WTC11 (cell line): ENCODE measurements around the gene TNC. TPM values are rescaled to one million over a fixed set of nuclear protein-coding genes. Genes with fewer than 3 reads are reported as not detected.

Experiments used
- ATAC-seq: fragments of 200-7000 bp; cut with Tn5 transposase; 2 replicates; pipeline ENCODE4 v1.10.0; 2021; ENCODE audit warnings: mild to moderate bottlenecking, moderate library complexity
- CTCF ChIA-PET: fragments of 300-600 bp; sonication (Branson Sonifier 250); formaldehyde crosslinking; loops from one replicate; lab custom pipeline; 2021; ENCODE audit warnings: antibody characterized with exemption; lab: Charles Lee
- POLR2A ChIA-PET: fragments of 350-600 bp; sonication (Branson Sonifier 250); formaldehyde crosslinking; loops from one replicate; lab custom pipeline; 2021; ENCODE audit warnings: antibody characterized with exemption; lab: Charles Lee
- DNase-seq: peaks from one replicate; pipeline ENCODE4 v3.0.0; 2021; ENCODE audit warnings: low spot score
- H3K27ac Mint-ChIP-seq: 2 replicates; pipeline ENCODE4 v1.8.0; 2021; ENCODE audit warnings: mixed read lengths
- H3K27me3 Mint-ChIP-seq: 2 replicates; pipeline ENCODE4 v1.8.0; 2021; ENCODE audit warnings: low read depth, mild to moderate bottlenecking, moderate library complexity, mixed read lengths
- H3K36me3 Mint-ChIP-seq: 2 replicates; pipeline ENCODE4 v1.8.0; 2021; ENCODE audit warnings: mixed read lengths
- H3K4me1 Mint-ChIP-seq: 2 replicates; pipeline ENCODE4 v1.8.0; 2022; ENCODE audit warnings: mixed read lengths
- H3K4me3 Mint-ChIP-seq: 2 replicates; pipeline ENCODE4 v1.8.0; 2021; ENCODE audit warnings: mild to moderate bottlenecking, moderate library complexity, mixed read lengths
- H3K9me3 Mint-ChIP-seq: 2 replicates; pipeline ENCODE4 v1.8.0; 2021; ENCODE audit warnings: mixed read lengths
- CBFB ChIP-seq: sonication (generic); formaldehyde crosslinking; IDR thresholded peaks from 2 replicates; pipeline ENCODE4 v1.8.1; 2022; ENCODE audit warnings: mild to moderate bottlenecking, low read depth, missing genetic modification reagents
- CREB1 ChIP-seq: sonication (generic); formaldehyde crosslinking; IDR thresholded peaks from 2 replicates; pipeline ENCODE4 v1.8.0; 2023; ENCODE audit warnings: mild to moderate bottlenecking, missing genetic modification reagents
- EMX1 ChIP-seq: fragments of 250-450 bp; sonication (Bioruptor Pico); IDR thresholded peaks from 2 replicates; pipeline ENCODE4 v1.8.0; 2021; ENCODE audit warnings: mild to moderate bottlenecking
- JAZF1 ChIP-seq: fragments of 250-450 bp; sonication (Bioruptor Pico); IDR thresholded peaks from 2 replicates; pipeline ENCODE4 v1.9.0; 2021; ENCODE audit warnings: moderate library complexity, mild to moderate bottlenecking, inconsistent platforms
- KAT7 ChIP-seq: sonication (generic); formaldehyde crosslinking; IDR thresholded peaks from 2 replicates; pipeline ENCODE4 v1.8.1; 2023; ENCODE audit warnings: missing genetic modification reagents, mild to moderate bottlenecking, borderline replicate concordance
- MYBL2 ChIP-seq: sonication (generic); formaldehyde crosslinking; IDR thresholded peaks from 2 replicates; pipeline ENCODE4 v1.8.1; 2023; ENCODE audit warnings: mild to moderate bottlenecking, moderate library complexity, missing genetic modification reagents
- NR1H2 ChIP-seq: sonication (generic); formaldehyde crosslinking; IDR thresholded peaks from 2 replicates; pipeline ENCODE4 v1.9.0; 2021; ENCODE audit warnings: mild to moderate bottlenecking, moderate library complexity, missing genetic modification reagents
- SMAD3 ChIP-seq: sonication (generic); formaldehyde crosslinking; IDR thresholded peaks from 2 replicates; pipeline ENCODE4 v1.8.0; 2022; ENCODE audit warnings: missing genetic modification reagents, mild to moderate bottlenecking, borderline replicate concordance
- SOX15 ChIP-seq: fragments of 250-450 bp; sonication (Bioruptor Pico); IDR thresholded peaks from 2 replicates; pipeline ENCODE4 v1.9.0; 2021; ENCODE audit warnings: mild to moderate bottlenecking
- TEAD1 ChIP-seq: sonication (generic); formaldehyde crosslinking; IDR thresholded peaks from 2 replicates; pipeline ENCODE4 v1.8.0; 2022; ENCODE audit warnings: mild to moderate bottlenecking, missing genetic modification reagents
- ZBTB21 ChIP-seq: sonication (generic); formaldehyde crosslinking; IDR thresholded peaks from 2 replicates; pipeline ENCODE4 v1.8.1; 2023; ENCODE audit warnings: mild to moderate bottlenecking, missing genetic modification reagents, borderline replicate concordance
- ZNF121 ChIP-seq: sonication (generic); formaldehyde crosslinking; IDR thresholded peaks from 2 replicates; pipeline ENCODE4 v1.8.0; 2023; ENCODE audit warnings: missing genetic modification reagents
- ZNF396 ChIP-seq: fragments of 250-450 bp; sonication (Bioruptor Pico); IDR thresholded peaks from 2 replicates; pipeline ENCODE4 v1.8.0; 2021; ENCODE audit warnings: mild to moderate bottlenecking, moderate library complexity, borderline replicate concordance
- ZNF671 ChIP-seq: fragments of 250-450 bp; sonication (Bioruptor Pico); IDR thresholded peaks from 2 replicates; pipeline ENCODE4 v1.8.0; 2021; ENCODE audit warnings: mild to moderate bottlenecking
- total RNA-seq: library from RNA; stranded (reverse); gene quantifications from 3 replicates; pipeline ENCODE4 v1.2.3, GENCODE V29; 2021
- TF ChIP-seq, protein P1 (sequence below): sonication (generic); formaldehyde crosslinking; conservative IDR thresholded peaks from 2 replicates; pipeline ENCODE4 v1.8.1; 2022; ENCODE audit warnings: mild to moderate bottlenecking, missing genetic modification reagents
- TF ChIP-seq, protein P2 (sequence below): sonication (generic); formaldehyde crosslinking; IDR thresholded peaks from 2 replicates; pipeline ENCODE4 v1.8.1; 2022; ENCODE audit warnings: low read depth, missing genetic modification reagents, borderline replicate concordance
- TF ChIP-seq, protein P3 (sequence below): fragments of 200-600 bp; IDR thresholded peaks from 2 replicates; pipeline ENCODE4 v1.8.0; 2022; ENCODE audit warnings: antibody characterized with exemption
- TF ChIP-seq, protein P4 (sequence below): sonication (generic); formaldehyde crosslinking; IDR thresholded peaks from 2 replicates; pipeline ENCODE4 v1.8.0; 2022; ENCODE audit warnings: mild to moderate bottlenecking, missing genetic modification reagents
- TF ChIP-seq, protein P5 (sequence below): sonication (generic); formaldehyde crosslinking; IDR thresholded peaks from 2 replicates; pipeline ENCODE4 v1.8.0; 2022; ENCODE audit warnings: mild to moderate bottlenecking, missing genetic modification reagents
- TF ChIP-seq, protein P6 (sequence below): sonication (generic); formaldehyde crosslinking; IDR thresholded peaks from 2 replicates; pipeline ENCODE4 v1.8.0; 2023; ENCODE audit warnings: mild to moderate bottlenecking, missing genetic modification reagents
- TF ChIP-seq, protein P7 (sequence below): fragments of 250-450 bp; sonication (Bioruptor Pico); IDR thresholded peaks from 2 replicates; pipeline ENCODE4 v2.1.2; 2022; ENCODE audit warnings: mild to moderate bottlenecking, moderate library complexity
- TF ChIP-seq, protein P8 (sequence below): fragments of 250-450 bp; sonication (Bioruptor Pico); IDR thresholded peaks from 2 replicates; pipeline ENCODE4 v1.8.0; 2021; ENCODE audit warnings: mild to moderate bottlenecking

Gene TNC
- total RNA-seq, 1 experiment from 2014 or later, result 4.5 TPM

DNA sequence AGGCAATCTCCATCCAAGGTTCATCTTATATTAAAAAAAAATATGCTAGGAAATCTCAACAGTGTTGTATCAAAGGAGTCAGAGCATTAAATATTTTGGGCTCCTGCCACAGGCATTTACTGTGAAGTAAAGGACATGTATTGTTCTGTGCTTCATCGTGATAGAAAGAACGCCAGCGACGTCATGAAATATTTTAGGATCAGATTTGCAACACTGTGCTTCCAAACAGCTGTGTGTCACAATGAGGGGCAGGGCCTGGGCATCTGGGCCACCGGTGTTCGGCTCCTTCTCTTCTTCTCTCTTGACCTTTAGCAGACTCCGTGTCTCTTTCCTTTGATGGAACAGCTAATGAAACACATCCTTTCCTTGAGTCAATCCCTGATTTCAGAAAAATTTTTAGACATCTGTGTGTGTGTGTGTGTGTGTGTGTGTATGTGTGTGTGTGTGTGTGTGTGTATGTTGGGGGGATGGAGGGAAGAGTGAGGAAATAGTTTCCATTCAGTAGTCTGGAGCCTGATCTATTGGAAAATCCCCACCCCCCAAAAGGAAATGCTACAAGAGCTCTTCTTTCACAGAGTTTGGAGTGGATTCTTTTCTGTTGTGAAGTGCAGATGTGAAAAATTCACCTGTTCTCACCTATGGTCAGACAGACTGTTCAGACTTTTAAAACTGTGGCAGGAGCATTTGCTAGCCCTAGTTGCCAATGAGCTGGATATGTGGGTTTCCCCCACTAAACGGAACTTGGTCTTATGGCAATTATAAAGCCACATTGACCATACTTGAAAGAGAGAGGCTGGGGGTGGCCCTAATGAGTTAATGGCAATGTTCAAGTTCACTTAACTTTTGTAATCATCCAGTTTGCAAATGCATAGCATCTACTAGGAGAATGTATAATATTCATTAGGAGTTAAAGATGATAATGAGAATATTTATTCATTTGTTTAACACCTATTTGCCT lies 18.1 kb upstream of the TNC start:
- DNase-seq (no peak), ATAC-seq (no peak)
- Mint-ChIP-seq H3K36me3 (no peaks in the 10 kb centered on the region), H3K4me1 (no peaks in the 10 kb centered on the region; the same call in 1 of the 2 replicates), H3K27ac (no peak overlapping the region), H3K9me3 (no peaks in the 10 kb centered on the region), H3K27me3 (peaks cover 5% of the 10 kb centered on the region), H3K4me3 (no peak overlapping the region)
- ChIA-PET POLR2A (no interaction called here), CTCF (interaction anchor here (1.5 kb wide), 1 partner anchor 18 kb away, joined by 4 read pairs; the partner anchor contains the start of gene TNC)
- TF ChIP-seq TEAD1 (CRISPR knock-in tag) (no peak), ZNF671 (CRISPR knock-in tag) (no peak), JAZF1 (CRISPR knock-in tag) (no peak), ZNF396 (CRISPR knock-in tag) (no peak)
- TF ChIP-seq, protein P1, sequence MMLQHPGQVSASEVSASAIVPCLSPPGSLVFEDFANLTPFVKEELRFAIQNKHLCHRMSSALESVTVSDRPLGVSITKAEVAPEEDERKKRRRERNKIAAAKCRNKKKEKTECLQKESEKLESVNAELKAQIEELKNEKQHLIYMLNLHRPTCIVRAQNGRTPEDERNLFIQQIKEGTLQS, result no peak
- TF ChIP-seq, protein P2, sequence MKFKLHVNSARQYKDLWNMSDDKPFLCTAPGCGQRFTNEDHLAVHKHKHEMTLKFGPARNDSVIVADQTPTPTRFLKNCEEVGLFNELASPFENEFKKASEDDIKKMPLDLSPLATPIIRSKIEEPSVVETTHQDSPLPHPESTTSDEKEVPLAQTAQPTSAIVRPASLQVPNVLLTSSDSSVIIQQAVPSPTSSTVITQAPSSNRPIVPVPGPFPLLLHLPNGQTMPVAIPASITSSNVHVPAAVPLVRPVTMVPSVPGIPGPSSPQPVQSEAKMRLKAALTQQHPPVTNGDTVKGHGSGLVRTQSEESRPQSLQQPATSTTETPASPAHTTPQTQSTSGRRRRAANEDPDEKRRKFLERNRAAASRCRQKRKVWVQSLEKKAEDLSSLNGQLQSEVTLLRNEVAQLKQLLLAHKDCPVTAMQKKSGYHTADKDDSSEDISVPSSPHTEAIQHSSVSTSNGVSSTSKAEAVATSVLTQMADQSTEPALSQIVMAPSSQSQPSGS (CRISPR knock-in tag), result no peak

DNA sequence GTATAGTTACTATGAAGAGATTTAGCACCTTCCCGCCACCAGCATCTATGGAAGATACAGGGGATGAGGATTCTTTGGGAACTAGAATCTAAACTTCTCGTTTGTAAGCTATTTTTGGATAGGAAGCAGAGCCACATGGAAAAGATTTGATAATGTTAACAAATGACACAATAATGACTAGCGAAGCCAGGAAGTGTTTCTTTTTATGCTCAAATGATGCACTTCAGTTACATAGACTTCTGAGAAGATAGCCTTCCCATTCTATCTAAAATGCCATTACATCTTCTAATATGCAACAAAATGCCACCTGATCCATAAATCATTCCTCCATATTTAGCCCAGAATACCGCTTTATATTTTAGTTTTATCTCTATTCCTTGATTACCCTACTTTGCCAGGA lies 17.0 kb upstream of the TNC start:
- CTCF ChIA-PET, result no interaction called here
- DNase-seq, result no peak
- Mint-ChIP-seq H3K27ac (no peak overlapping the region), H3K36me3 (no peaks in the 10 kb centered on the region), H3K27me3 (peaks cover 5% of the 10 kb centered on the region), H3K4me1 (no peaks in the 10 kb centered on the region; the same call in 1 of the 2 replicates), H3K9me3 (no peaks in the 10 kb centered on the region), H3K4me3 (no peak overlapping the region)
- no peak for ATAC-seq
- POLR2A ChIA-PET, result no interaction called here
- TF ChIP-seq SMAD3 (no peak), ZBTB21 (CRISPR knock-in tag) (no peak), MYBL2 (no peak), ZNF121 (CRISPR knock-in tag) (no peak), EMX1 (CRISPR knock-in tag) (no peak), CBFB (CRISPR knock-in tag) (no peak), KAT7 (CRISPR knock-in tag) (no peak), SOX15 (CRISPR knock-in tag) (no peak), CREB1 (CRISPR knock-in tag) (no peak), NR1H2 (CRISPR knock-in tag) (no peak)
- TF ChIP-seq, protein P3, sequence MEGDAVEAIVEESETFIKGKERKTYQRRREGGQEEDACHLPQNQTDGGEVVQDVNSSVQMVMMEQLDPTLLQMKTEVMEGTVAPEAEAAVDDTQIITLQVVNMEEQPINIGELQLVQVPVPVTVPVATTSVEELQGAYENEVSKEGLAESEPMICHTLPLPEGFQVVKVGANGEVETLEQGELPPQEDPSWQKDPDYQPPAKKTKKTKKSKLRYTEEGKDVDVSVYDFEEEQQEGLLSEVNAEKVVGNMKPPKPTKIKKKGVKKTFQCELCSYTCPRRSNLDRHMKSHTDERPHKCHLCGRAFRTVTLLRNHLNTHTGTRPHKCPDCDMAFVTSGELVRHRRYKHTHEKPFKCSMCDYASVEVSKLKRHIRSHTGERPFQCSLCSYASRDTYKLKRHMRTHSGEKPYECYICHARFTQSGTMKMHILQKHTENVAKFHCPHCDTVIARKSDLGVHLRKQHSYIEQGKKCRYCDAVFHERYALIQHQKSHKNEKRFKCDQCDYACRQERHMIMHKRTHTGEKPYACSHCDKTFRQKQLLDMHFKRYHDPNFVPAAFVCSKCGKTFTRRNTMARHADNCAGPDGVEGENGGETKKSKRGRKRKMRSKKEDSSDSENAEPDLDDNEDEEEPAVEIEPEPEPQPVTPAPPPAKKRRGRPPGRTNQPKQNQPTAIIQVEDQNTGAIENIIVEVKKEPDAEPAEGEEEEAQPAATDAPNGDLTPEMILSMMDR, result no peak
- TF ChIP-seq, protein P4, sequence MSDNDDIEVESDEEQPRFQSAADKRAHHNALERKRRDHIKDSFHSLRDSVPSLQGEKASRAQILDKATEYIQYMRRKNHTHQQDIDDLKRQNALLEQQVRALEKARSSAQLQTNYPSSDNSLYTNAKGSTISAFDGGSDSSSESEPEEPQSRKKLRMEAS (CRISPR knock-in tag), result no peak
- TF ChIP-seq, protein P5, sequence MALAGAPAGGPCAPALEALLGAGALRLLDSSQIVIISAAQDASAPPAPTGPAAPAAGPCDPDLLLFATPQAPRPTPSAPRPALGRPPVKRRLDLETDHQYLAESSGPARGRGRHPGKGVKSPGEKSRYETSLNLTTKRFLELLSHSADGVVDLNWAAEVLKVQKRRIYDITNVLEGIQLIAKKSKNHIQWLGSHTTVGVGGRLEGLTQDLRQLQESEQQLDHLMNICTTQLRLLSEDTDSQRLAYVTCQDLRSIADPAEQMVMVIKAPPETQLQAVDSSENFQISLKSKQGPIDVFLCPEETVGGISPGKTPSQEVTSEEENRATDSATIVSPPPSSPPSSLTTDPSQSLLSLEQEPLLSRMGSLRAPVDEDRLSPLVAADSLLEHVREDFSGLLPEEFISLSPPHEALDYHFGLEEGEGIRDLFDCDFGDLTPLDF (CRISPR knock-in tag), result no peak
- TF ChIP-seq, protein P6, sequence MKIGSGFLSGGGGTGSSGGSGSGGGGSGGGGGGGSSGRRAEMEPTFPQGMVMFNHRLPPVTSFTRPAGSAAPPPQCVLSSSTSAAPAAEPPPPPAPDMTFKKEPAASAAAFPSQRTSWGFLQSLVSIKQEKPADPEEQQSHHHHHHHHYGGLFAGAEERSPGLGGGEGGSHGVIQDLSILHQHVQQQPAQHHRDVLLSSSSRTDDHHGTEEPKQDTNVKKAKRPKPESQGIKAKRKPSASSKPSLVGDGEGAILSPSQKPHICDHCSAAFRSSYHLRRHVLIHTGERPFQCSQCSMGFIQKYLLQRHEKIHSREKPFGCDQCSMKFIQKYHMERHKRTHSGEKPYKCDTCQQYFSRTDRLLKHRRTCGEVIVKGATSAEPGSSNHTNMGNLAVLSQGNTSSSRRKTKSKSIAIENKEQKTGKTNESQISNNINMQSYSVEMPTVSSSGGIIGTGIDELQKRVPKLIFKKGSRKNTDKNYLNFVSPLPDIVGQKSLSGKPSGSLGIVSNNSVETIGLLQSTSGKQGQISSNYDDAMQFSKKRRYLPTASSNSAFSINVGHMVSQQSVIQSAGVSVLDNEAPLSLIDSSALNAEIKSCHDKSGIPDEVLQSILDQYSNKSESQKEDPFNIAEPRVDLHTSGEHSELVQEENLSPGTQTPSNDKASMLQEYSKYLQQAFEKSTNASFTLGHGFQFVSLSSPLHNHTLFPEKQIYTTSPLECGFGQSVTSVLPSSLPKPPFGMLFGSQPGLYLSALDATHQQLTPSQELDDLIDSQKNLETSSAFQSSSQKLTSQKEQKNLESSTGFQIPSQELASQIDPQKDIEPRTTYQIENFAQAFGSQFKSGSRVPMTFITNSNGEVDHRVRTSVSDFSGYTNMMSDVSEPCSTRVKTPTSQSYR (CRISPR knock-in tag), result no peak
- TF ChIP-seq, protein P7, sequence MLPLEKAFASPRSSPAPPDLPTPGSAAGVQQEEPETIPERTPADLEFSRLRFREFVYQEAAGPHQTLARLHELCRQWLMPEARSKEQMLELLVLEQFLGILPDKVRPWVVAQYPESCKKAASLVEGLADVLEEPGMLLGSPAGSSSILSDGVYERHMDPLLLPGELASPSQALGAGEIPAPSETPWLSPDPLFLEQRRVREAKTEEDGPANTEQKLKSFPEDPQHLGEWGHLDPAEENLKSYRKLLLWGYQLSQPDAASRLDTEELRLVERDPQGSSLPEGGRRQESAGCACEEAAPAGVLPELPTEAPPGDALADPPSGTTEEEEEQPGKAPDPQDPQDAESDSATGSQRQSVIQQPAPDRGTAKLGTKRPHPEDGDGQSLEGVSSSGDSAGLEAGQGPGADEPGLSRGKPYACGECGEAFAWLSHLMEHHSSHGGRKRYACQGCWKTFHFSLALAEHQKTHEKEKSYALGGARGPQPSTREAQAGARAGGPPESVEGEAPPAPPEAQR (CRISPR knock-in tag), result no peak
- TF ChIP-seq, protein P8, sequence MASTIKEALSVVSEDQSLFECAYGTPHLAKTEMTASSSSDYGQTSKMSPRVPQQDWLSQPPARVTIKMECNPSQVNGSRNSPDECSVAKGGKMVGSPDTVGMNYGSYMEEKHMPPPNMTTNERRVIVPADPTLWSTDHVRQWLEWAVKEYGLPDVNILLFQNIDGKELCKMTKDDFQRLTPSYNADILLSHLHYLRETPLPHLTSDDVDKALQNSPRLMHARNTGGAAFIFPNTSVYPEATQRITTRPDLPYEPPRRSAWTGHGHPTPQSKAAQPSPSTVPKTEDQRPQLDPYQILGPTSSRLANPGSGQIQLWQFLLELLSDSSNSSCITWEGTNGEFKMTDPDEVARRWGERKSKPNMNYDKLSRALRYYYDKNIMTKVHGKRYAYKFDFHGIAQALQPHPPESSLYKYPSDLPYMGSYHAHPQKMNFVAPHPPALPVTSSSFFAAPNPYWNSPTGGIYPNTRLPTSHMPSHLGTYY, result no peak
